HTERT RPE-1 (cell line): Measurements from ENCODE around the gene TNFRSF19.
"Not testable (repeated sequence)": the region's sequence is repeated elsewhere in the genome, so short reads cannot be mapped to it uniquely, and the experiment has no call there.

Experiments
- in situ Hi-C: fragments of 300-500 bp; cut with MboI; formaldehyde crosslinking; loops from 4 replicates; pipeline ENCODE4 v1.14.3; 2020; ENCODE audit warnings: low sequenced_read_pairs

The TNFRSF19 gene

GRCh38 chr13:23567906-23568460, 2.2 kb upstream of the TNFRSF19 start:
- in situ Hi-C loops = no loop called here

GRCh38 chr13:23570921-23571315, 706 bp downstream of the TNFRSF19 start:
- in situ Hi-C loops = no loop called here

GRCh38 chr13:23571431-23571830, 1.2 kb downstream of the TNFRSF19 start:
- in situ Hi-C loops = no loop called here

- in situ Hi-C loops = no loop called here
These were observed 2.6 kb downstream of the TNFRSF19 start for GRCh38 chr13:23572836-23573235.

- in situ Hi-C loops = no loop called here
These were observed 4.4 kb downstream of the TNFRSF19 start for GRCh38 chr13:23574421-23575145.

- in situ Hi-C loops = no loop called here
These were observed 5.4 kb downstream of the TNFRSF19 start for GRCh38 chr13:23575632-23576031.

GRCh38 chr13:23578411-23579071, 8.3 kb downstream of the TNFRSF19 start:
- in situ Hi-C loops = no loop called here

GRCh38 chr13:23579072-23579895, 9.1 kb downstream of the TNFRSF19 start:
- in situ Hi-C loops = no loop called here

GRCh38 chr13:23579896-23580683, 9.9 kb downstream of the TNFRSF19 start:
- in situ Hi-C loops = no loop called here

- in situ Hi-C loops = no loop called here
These were observed 10.5 kb downstream of the TNFRSF19 start for GRCh38 chr13:23580684-23581060.

GRCh38 chr13:23583491-23583890, 13.3 kb downstream of the TNFRSF19 start:
- in situ Hi-C loops = no loop called here

GRCh38 chr13:23584275-23584674, 14.1 kb downstream of the TNFRSF19 start:
- in situ Hi-C loops = no loop called here

GRCh38 chr13:23586336-23586735, 16.1 kb downstream of the TNFRSF19 start:
- in situ Hi-C loops = no loop called here

- in situ Hi-C loops = no loop called here
These were observed 18.5 kb downstream of the TNFRSF19 start for GRCh38 chr13:23588666-23589065.

- in situ Hi-C loops = no loop called here
These were observed 22.4 kb downstream of the TNFRSF19 start for GRCh38 chr13:23592596-23592995.

GRCh38 chr13:23593148-23593547, 22.9 kb downstream of the TNFRSF19 start:
- in situ Hi-C loops = no loop called here

- in situ Hi-C loops = not testable (repeated sequence)
These were observed 24.1 kb downstream of the TNFRSF19 start for GRCh38 chr13:23594290-23594689.

GRCh38 chr13:23598369-23598768, 28.2 kb downstream of the TNFRSF19 start:
- in situ Hi-C loops = no loop called here

- in situ Hi-C loops = no loop called here
These were observed 29.1 kb downstream of the TNFRSF19 start for GRCh38 chr13:23599083-23599925.

GRCh38 chr13:23600100-23600499, 29.9 kb downstream of the TNFRSF19 start:
- in situ Hi-C loops = no loop called here
